Activated T-helper 2 cell treated with anti-CD3 and anti-CD28 coated beads, Interferon-gamma antibody, Interleukin-2, Interleukin-4, amounts not matched to agents 10 μg/mL and 5 μg/mL and 100 μg/mL, durations not matched to agents 14 hours and 24 hours and 36 hours (primary cell): ENCODE data around the gene BAIAP3. TPM values are rescaled to one million over a fixed set of nuclear protein-coding genes. Genes with fewer than 3 reads are reported as not detected.

ENCODE experiments used
- DNase-seq: peaks from one replicate; pipeline ENCODE4 v3.0.0; 2021; ENCODE audit warnings: low spot score
- H3K27ac Mint-ChIP-seq: one replicate; pipeline ENCODE4 v1.8.0; 2021; ENCODE audit warnings: mixed read lengths
- H3K27me3 Mint-ChIP-seq: one replicate; pipeline ENCODE4 v1.8.0; 2021; ENCODE audit warnings: low read depth, mixed read lengths
- H3K36me3 Mint-ChIP-seq: one replicate; pipeline ENCODE4 v1.8.0; 2021; ENCODE audit warnings: low read depth, mixed read lengths
- H3K4me1 Mint-ChIP-seq: one replicate; pipeline ENCODE4 v1.8.0; 2021; ENCODE audit warnings: low read depth, mixed read lengths
- H3K4me3 Mint-ChIP-seq: one replicate; pipeline ENCODE4 v1.8.0; 2021; ENCODE audit warnings: low read depth, mild to moderate bottlenecking, moderate library complexity, mixed read lengths
- H3K9me3 Mint-ChIP-seq: one replicate; pipeline ENCODE4 v1.8.0; 2021; ENCODE audit warnings: mixed read lengths
- intact Hi-C: fragments of 100-400 bp; cut with micrococcal nuclease; formaldehyde crosslinking; loops from one replicate; pipeline ENCODE4 v1.15.1; 2023
- total RNA-seq: library from RNA; stranded (reverse); gene quantifications from 2 replicates; pipeline ENCODE4 v1.2.3, GENCODE V29; 2022

The BAIAP3 gene
- total RNA-seq, 1 donor from 2014 or later: 0.32 TPM

DNA sequence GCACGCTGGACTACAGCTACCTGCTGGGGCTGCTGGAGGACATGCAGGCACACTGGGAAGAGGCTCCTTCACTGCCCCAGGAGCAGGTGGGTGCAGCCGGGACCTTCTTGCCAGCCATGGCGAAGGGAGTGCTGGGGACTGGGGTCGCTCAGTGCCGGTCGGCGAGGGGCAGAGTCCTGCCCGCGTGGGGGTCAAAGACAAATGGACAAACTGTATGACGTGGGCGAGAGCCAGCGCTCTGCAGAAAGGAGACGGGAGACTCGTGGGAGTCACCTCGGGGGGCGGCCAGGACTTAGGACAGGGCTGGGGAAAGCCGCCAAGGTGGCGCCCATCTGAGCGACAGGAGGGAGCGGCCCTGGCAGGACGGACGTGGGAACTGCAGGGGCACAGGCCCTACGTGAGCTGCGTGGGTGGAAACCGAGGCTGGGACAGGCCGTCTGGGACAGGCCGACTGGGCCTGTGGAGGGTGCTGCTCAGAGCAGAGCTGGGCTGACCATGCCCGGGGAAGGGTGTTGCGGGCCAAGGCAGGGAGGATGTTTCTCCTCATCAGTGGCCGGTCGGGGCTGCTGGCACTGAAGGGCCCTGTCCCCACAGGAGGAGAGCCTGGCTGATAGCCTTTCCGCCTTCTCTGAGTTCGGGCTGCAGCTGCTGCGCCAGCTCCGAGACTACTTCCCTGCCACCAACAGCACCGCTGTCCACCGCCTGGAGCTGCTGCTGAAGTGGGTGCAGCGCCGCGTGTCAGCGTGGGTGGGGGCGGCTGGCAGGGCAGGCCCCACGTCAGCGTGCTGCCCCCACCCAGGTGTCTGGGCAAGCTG, 10.2 kb downstream of the BAIAP3 start:
- Mint-ChIP-seq H3K4me3 (peak overlapping the region; percentile 41), H3K36me3 (no peaks in the 10 kb centered on the region), H3K27me3 (no peaks in the 10 kb centered on the region), H3K27ac (no peak overlapping the region), H3K9me3 (no peaks in the 10 kb centered on the region), H3K4me1 (peaks cover 12% of the 10 kb centered on the region)
- DNase-seq: no peak
- intact Hi-C loops: loop anchor here (1.0 kb wide), 1 partner anchor 8 kb away; the partner anchor contains the start of genes GNPTG and TSR3

DNA sequence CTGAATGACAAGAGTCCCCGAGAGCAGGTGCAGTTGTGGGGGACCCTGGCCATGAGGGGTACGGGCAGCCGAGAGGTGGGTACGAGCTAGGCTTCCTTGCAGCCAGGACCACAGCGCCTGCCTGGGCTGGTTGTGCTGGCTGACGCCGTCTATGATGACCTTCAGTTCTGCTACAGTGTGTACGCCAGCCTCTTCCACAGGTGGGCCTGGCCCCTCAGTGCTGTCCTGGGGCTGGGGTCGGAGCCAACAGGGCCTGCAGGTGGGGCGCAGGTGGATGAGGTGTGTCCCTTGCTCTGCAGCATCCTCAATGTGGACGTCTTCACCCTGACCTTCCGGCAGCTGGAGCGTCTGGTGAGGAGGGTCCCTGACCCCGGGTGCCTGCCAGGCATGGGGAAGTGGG, 11.1 kb downstream of the BAIAP3 start:
- Mint-ChIP-seq H3K27me3 (no peaks in the 10 kb centered on the region), H3K9me3 (no peaks in the 10 kb centered on the region), H3K4me3 (no peak overlapping the region), H3K27ac (no peak overlapping the region), H3K36me3 (no peaks in the 10 kb centered on the region), H3K4me1 (peaks cover 12% of the 10 kb centered on the region)
- DNase-seq: no peak
- intact Hi-C loops: no loop called here

DNA sequence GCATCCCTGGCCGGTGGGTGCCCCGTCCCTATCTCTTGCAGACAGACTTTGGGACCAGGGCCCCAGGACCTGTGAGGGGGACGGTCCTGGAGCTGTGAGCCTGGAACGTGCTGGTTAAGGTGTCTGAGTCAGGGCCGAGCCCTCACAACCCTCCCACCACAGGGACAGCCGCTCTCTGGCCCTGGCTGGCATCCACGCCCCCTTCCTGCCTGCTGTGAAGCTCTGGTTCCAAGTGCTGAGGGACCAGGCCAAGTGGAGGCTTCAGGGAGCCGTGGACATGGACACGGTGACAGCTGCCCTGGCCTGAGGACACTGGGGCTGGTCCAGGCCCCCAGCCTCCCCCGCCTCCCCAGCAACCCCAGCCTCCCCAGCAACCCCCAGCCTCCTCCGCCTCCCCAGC, 11.6 kb downstream of the BAIAP3 start:
- Mint-ChIP-seq H3K4me3 (no peak overlapping the region), H3K36me3 (peaks cover 2% of the 10 kb centered on the region), H3K27me3 (no peaks in the 10 kb centered on the region), H3K27ac (no peak overlapping the region), H3K9me3 (no peaks in the 10 kb centered on the region), H3K4me1 (peaks cover 12% of the 10 kb centered on the region)
- intact Hi-C loops: no loop called here
- no peak for DNase-seq

DNA sequence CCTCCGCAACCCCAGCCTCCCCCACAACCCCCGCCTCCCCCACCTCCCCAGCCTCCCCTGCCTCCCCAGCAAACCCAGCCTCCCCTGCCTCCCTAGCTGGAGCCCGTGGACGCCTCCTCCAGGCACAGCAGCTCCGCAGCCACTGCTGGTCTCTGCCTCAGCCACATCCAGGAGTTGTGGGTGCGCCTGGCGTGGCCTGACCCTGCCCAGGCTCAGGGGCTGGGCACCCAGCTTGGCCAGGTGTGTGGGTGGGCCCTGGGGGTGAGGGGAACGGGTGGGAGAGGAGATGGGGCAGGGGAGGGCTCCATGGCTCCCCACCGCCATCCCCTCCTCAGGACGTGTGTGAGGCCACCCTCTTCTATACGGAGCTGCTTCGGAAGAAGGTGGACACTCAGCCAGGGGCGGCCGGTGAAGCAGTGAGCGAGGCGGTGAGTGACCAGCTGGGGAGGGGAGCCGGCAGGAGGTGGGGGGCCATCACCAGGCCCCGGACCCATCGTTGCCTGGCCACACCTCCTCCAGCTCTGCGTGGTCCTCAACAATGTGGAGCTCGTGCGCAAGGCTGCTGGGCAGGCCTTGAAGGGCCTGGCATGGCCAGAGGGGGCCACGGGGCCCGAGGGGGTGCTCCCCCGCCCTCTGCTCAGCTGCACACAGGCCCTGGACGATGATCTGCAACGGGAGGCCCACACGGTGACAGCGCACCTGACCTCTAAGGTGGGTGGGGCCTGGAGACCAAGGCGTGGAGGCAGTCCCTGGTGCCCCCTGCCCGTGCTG, 12.4 kb downstream of the BAIAP3 start:
- H3K27me3 Mint-ChIP-seq: no peaks in the 10 kb centered on the region
- intact Hi-C loops: no loop called here
- no peaks in the 10 kb centered on the region for H3K9me3 Mint-ChIP-seq
- no peak for DNase-seq
- H3K4me1 Mint-ChIP-seq: peaks cover 15% of the 10 kb centered on the region
- H3K36me3 Mint-ChIP-seq: peaks cover 5% of the 10 kb centered on the region
- no peak overlapping the region for H3K4me3 Mint-ChIP-seq
- no peak overlapping the region for H3K27ac Mint-ChIP-seq

DNA sequence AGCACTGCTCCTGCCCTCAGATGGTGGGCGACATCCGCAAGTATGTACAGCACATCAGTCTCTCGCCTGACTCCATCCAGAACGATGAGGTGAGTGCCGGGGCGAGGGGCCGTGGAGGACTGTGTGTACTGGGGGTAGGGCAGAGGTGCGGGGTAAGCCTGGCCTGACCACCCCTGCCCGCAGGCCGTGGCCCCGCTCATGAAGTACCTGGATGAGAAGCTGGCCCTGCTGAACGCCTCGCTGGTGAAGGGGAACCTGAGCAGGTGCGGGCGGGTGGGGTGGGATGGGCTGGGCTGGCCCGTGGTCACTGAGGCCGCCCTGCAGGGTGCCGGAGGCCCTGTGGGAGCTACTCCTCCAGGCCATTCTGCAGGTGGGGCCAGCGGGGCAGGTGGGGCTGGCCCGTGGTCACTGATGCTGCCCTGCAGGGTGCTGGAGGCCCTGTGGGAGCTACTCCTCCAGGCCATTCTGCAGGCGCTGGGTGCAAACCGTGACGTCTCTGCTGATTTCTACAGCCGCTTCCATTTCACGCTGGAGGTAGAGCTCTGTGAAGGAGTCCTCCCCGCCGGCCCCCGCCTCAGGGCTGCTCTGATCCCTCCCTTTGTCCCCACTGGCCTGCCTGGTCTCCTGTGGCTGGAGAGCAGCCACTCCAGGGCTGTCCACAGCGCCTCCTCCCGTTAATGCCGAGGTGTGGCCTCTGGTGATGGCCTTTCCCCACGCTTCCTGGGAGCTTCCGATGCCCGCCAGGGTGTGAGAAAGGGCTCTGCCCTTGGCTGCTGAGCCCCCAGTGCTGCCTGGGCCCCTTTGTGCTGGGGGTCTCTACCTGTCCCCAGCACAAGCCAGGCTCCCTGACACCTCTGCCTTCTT, 13.2 kb downstream of the BAIAP3 start:
- Mint-ChIP-seq H3K27me3 (no peaks in the 10 kb centered on the region), H3K9me3 (no peaks in the 10 kb centered on the region), H3K36me3 (peaks cover 5% of the 10 kb centered on the region), H3K27ac (no peak overlapping the region), H3K4me3 (no peak overlapping the region), H3K4me1 (peaks cover 15% of the 10 kb centered on the region)
- DNase-seq: no peak
- intact Hi-C loops: no loop called here

DNA sequence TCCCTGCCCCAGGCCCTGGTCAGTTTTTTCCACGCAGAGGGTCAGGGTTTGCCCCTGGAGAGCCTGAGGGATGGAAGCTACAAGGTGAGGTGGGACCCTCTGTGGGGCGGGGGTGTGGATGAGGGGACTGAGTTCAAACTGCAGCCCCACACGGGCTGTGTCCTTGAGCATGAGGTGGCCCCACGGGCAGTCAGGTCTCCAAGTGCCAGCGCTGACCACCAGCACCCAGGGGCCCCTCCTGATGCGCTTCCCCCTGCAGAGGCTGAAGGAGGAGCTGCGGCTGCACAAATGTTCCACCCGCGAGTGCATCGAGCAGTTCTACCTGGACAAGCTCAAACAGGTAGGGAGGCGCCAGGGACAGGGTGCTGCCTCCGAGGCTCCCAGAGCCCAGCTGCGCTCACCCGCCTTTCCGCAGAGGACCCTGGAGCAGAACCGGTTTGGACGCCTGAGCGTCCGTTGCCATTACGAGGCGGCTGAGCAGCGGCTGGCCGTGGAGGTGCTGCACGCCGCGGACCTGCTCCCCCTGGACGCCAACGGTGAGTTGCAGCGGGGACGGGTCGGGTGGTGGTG, 13.9 kb downstream of the BAIAP3 start:
- Mint-ChIP-seq H3K27ac (no peak overlapping the region), H3K9me3 (no peaks in the 10 kb centered on the region), H3K36me3 (peaks cover 5% of the 10 kb centered on the region), H3K27me3 (no peaks in the 10 kb centered on the region), H3K4me3 (no peak overlapping the region), H3K4me1 (peaks cover 13% of the 10 kb centered on the region)
- DNase-seq: no peak
- intact Hi-C loops: no loop called here

DNA sequence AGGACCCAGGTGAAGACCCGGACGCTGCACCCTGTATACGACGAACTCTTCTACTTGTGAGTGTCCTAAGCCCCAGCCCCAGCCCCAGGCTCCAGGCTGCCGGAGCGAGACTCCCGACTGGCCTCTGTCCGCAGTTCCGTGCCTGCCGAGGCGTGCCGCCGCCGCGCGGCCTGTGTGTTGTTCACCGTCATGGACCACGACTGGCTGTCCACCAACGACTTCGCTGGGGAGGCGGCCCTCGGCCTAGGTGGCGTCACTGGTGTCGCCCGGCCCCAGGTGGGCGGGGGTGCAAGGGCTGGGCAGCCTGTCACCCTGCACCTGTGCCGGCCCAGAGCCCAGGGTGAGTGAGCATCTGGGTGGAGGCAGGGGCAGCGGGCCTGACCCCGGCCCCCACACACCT, 14.5 kb downstream of the BAIAP3 start:
- H3K9me3 Mint-ChIP-seq: no peaks in the 10 kb centered on the region
- DNase-seq: no peak
- H3K27ac Mint-ChIP-seq: no peak overlapping the region
- H3K27me3 Mint-ChIP-seq: no peaks in the 10 kb centered on the region
- peaks cover 5% of the 10 kb centered on the region for H3K36me3 Mint-ChIP-seq
- intact Hi-C loops: no loop called here
- H3K4me3 Mint-ChIP-seq: no peak overlapping the region
- peaks cover 12% of the 10 kb centered on the region for H3K4me1 Mint-ChIP-seq

DNA sequence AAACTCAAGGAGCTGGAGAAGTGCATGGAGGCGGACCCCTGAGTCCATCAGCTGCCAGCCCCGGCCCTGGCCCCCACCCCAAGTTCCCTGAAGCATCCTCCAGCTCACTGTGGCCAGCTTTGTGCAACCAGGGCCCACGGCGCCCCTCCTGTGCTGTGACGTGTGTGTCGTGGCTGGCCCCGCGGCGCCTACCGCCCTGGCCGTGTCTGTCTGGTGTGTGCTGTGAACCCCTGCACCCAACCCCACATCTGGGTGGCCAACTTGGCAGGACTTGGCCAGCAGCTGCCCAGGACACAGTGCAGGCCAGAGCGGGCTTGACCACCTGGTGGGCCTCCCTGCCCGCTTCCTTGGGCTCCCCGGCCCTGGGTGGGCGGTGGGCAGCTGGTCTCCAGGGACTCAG, 15.0 kb downstream of the BAIAP3 start:
- intact Hi-C loops: no loop called here
- peaks cover 11% of the 10 kb centered on the region for H3K4me1 Mint-ChIP-seq
- H3K9me3 Mint-ChIP-seq: no peaks in the 10 kb centered on the region
- DNase-seq: no peak
- H3K27me3 Mint-ChIP-seq: no peaks in the 10 kb centered on the region
- peaks cover 5% of the 10 kb centered on the region for H3K36me3 Mint-ChIP-seq
- H3K27ac Mint-ChIP-seq: no peak overlapping the region
- H3K4me3 Mint-ChIP-seq: no peak overlapping the region

DNA sequence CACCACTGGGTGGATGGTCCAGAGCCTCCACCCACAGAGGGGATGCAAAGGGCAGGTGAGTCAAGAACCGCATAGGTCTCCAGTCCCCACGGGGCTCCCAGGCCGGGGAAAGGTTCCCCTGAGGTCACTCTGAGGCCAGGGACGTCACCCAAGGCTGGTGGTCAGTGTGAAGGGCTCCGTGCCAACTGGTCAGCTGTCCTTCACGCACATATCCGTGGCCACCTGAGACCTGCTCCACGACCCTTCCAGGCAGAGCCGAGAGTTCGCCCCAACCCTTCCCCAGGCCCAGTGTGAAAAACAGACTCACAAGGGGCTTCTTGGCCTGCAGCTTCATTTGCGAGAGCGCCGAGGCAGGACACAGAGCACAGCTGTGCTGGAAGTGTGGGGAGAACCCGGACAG, 15.5 kb downstream of the BAIAP3 start:
- Mint-ChIP-seq H3K4me3 (no peak overlapping the region), H3K36me3 (peaks cover 5% of the 10 kb centered on the region), H3K9me3 (no peaks in the 10 kb centered on the region), H3K27me3 (no peaks in the 10 kb centered on the region), H3K4me1 (peaks cover 14% of the 10 kb centered on the region), H3K27ac (no peak overlapping the region)
- intact Hi-C loops: no loop called here
- no peak for DNase-seq

DNA sequence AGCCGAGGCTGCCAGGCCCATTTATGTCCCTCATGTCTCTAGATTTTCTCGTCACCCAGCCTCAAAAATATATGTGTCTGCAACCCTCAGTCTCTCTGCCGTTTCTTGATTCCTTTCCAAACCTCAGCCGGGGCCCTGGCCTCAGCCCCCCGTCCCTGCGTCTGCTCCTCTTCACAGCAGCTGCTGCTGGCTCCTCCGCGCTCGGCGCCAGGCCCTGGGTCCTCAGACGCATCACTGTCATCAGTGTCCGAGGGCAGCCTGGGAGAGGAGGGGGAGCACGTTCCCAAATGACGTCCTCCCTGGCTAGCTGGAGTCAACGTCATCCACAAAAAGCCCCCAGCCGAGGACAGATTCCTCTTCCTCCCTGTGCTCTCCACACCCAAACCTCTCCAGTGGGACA, 15.9 kb downstream of the BAIAP3 start:
- no peaks in the 10 kb centered on the region for H3K9me3 Mint-ChIP-seq
- DNase-seq: no peak
- no peaks in the 10 kb centered on the region for H3K27me3 Mint-ChIP-seq
- no peak overlapping the region for H3K27ac Mint-ChIP-seq
- intact Hi-C loops: no loop called here
- peaks cover 14% of the 10 kb centered on the region for H3K4me1 Mint-ChIP-seq
- no peak overlapping the region for H3K4me3 Mint-ChIP-seq
- peaks cover 5% of the 10 kb centered on the region for H3K36me3 Mint-ChIP-seq

DNA sequence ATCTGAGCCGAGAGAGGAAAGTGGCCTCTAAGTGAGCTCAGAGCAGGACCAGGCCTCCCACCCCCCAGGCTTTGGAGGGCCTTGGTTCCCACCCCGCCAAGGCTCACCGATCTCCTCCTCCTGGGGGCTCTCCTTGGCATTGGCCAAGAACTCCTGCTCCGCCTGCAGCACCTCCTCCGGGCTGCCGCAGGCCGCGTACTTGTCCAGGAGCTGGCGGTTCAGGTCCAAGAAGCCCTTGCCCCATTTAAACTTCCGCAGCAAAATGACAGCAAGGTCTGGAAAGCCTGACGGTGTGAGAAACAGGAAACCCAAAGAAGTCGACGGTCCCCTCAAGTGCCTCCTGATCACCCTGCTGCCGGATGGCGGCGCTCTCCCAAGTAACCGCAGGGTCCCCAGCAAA, 16.5 kb downstream of the BAIAP3 start:
- no peaks in the 10 kb centered on the region for H3K9me3 Mint-ChIP-seq
- H3K27me3 Mint-ChIP-seq: no peaks in the 10 kb centered on the region
- H3K4me1 Mint-ChIP-seq: peaks cover 14% of the 10 kb centered on the region
- peaks cover 5% of the 10 kb centered on the region for H3K36me3 Mint-ChIP-seq
- no peak for DNase-seq
- H3K27ac Mint-ChIP-seq: no peak overlapping the region
- intact Hi-C loops: loop anchor here (5.0 kb wide), 1 partner anchor 262 kb away; the partner anchor contains the start of genes CRAMP1 and IFT140
- peak overlapping the region; percentile 82 for H3K4me3 Mint-ChIP-seq

DNA sequence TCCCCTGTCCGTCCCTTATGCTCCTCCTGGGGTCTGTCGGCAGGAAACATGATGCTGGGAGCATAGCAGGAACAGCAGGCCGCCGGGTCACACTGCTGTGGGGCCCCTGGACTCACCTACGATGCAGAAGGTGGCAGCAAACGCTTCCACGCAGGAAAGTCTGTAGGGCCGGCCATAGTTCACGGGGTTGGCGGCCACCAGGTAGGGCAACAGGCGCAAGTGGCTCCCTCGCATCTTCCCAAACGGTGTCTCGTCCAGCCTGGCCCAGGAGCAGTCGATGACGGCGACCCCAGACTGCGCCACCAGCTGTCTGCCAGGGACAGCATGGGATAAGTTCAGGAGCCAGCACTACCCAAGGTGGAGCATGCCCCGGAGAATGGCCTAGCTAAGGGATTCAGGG, 17.2 kb downstream of the BAIAP3 start:
- DNase-seq: no peak
- intact Hi-C loops: loop anchor here (1.0 to 5.0 kb wide), 2 partner anchors 7 to 262 kb away; partner anchors contain the start of genes CRAMP1 and IFT140
- H3K27ac Mint-ChIP-seq: peak overlapping the region; percentile 28
- H3K4me1 Mint-ChIP-seq: peaks cover 14% of the 10 kb centered on the region
- peaks cover 5% of the 10 kb centered on the region for H3K36me3 Mint-ChIP-seq
- peak overlapping the region; percentile 82 for H3K4me3 Mint-ChIP-seq
- no peaks in the 10 kb centered on the region for H3K27me3 Mint-ChIP-seq
- no peaks in the 10 kb centered on the region for H3K9me3 Mint-ChIP-seq
